ENCODE measurements around the gene JOSD2.

The JOSD2 gene

GRCh38 chr19:50511069-50511822, at the start of gene JOSD2:
JOSD2 (minus strand) TSS chr19:50511191; CDS start chr19:50510431, 760 bp downstream.
- peak; percentile 98 for DNase-seq (ENCODE audit: low spot score)

GRCh38 chr19:50559636-50560035, 48.6 kb upstream of the JOSD2 start:
- DNase-seq (ENCODE audit: low spot score): no peak

- DNase-seq (ENCODE audit: low spot score): no peak
These were observed 47.5 kb upstream of the JOSD2 start for GRCh38 chr19:50558449-50558848.

GRCh38 chr19:50558039-50558438, 47.0 kb upstream of the JOSD2 start:
- no peak for DNase-seq (ENCODE audit: low spot score)

- no peak for DNase-seq (ENCODE audit: low spot score)
These were observed 46.1 kb upstream of the JOSD2 start for GRCh38 chr19:50557009-50557613.

GRCh38 chr19:50556282-50557008, 45.5 kb upstream of the JOSD2 start:
- DNase-seq (ENCODE audit: low spot score): peak; percentile 85

GRCh38 chr19:50555450-50556281, 44.7 kb upstream of the JOSD2 start:
- no peak for DNase-seq (ENCODE audit: low spot score)

GRCh38 chr19:50555033-50555432, 44.0 kb upstream of the JOSD2 start:
- no peak for DNase-seq (ENCODE audit: low spot score)

GRCh38 chr19:50554212-50554611, 43.2 kb upstream of the JOSD2 start:
- DNase-seq (ENCODE audit: low spot score): no peak

GRCh38 chr19:50553134-50553703, 42.2 kb upstream of the JOSD2 start:
- no peak for DNase-seq (ENCODE audit: low spot score)

GRCh38 chr19:50552540-50552939, 41.5 kb upstream of the JOSD2 start:
- DNase-seq (ENCODE audit: low spot score): no peak

GRCh38 chr19:50551715-50552187, 40.8 kb upstream of the JOSD2 start:
- no peak for DNase-seq (ENCODE audit: low spot score)

GRCh38 chr19:50551034-50551714, 40.2 kb upstream of the JOSD2 start:
- no peak for DNase-seq (ENCODE audit: low spot score)

GRCh38 chr19:50550594-50550966, 39.6 kb upstream of the JOSD2 start:
- no peak for DNase-seq (ENCODE audit: low spot score)

- DNase-seq (ENCODE audit: low spot score): no peak
These were observed 39.1 kb upstream of the JOSD2 start for GRCh38 chr19:50549927-50550593.

- DNase-seq (ENCODE audit: low spot score): no peak
These were observed 38.3 kb upstream of the JOSD2 start for GRCh38 chr19:50549059-50549926.

GRCh38 chr19:50548191-50549058, 37.4 kb upstream of the JOSD2 start:
- DNase-seq (ENCODE audit: low spot score): no peak

- DNase-seq (ENCODE audit: low spot score): no peak
These were observed 36.6 kb upstream of the JOSD2 start for GRCh38 chr19:50547385-50548190.

Measured in left forelimb (tissue), 1 donor.